Measurements from ENCODE around the gene SIDT1.

Gene SIDT1

DNA sequence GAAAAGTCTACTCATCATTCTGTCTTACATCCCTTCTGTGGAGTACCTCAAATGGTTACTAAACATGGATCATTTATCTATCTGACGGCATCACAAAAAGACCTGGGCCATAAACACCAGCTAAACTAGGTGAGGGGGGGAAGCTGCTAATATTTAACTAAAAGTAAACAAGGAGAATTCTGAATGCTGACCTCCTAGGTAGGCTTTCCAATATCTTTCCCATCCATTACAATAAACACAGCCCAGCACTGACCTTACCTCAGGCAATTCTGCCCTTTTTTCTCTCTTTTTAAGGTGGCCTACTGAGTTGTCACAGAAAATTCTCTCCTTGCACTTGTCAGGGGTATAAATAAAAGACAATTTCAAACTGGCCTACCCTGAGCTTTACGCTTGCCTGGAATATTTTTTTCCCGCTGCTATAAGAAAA is 131.0 kb downstream of the SIDT1 start:
- Histone ChIP-seq H3K27ac (ENCODE audit: low read length) (no peak overlapping the region), H3K4me2 (ENCODE audit: low read length) (no peak overlapping the region), H3K79me2 (ENCODE audit: low read length) (no peaks in the 10 kb centered on the region), H3K9me3 (ENCODE audit: insufficient read depth, low read length) (no peaks in the 10 kb centered on the region), H3K36me3 (replicated peaks; ENCODE audit: low read depth, low read length) (peaks cover 6% of the 10 kb centered on the region), H4K20me1 (ENCODE audit: insufficient read depth, low read length) (no peaks in the 10 kb centered on the region), H3K4me3 (ENCODE audit: low read length) (no peak overlapping the region), H3K4me1 (ENCODE audit: low read length) (no peaks in the 10 kb centered on the region), H2AFZ (ENCODE audit: low read depth, low read length) (no peak overlapping the region), H3K9ac (ENCODE audit: low read length) (no peak overlapping the region), H3K27me3 (ENCODE audit: low read depth, low read length) (no peaks in the 10 kb centered on the region)
- no peak for TF ChIP-seq EZH2phosphoT487 (IDR thresholded peaks at IDR 0.05; ENCODE audit: low read depth)
- TF ChIP-seq, protein P1, sequence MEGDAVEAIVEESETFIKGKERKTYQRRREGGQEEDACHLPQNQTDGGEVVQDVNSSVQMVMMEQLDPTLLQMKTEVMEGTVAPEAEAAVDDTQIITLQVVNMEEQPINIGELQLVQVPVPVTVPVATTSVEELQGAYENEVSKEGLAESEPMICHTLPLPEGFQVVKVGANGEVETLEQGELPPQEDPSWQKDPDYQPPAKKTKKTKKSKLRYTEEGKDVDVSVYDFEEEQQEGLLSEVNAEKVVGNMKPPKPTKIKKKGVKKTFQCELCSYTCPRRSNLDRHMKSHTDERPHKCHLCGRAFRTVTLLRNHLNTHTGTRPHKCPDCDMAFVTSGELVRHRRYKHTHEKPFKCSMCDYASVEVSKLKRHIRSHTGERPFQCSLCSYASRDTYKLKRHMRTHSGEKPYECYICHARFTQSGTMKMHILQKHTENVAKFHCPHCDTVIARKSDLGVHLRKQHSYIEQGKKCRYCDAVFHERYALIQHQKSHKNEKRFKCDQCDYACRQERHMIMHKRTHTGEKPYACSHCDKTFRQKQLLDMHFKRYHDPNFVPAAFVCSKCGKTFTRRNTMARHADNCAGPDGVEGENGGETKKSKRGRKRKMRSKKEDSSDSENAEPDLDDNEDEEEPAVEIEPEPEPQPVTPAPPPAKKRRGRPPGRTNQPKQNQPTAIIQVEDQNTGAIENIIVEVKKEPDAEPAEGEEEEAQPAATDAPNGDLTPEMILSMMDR (IDR thresholded peaks at IDR 0.05; ENCODE audit: low read depth, low read length) = no peak

DNA sequence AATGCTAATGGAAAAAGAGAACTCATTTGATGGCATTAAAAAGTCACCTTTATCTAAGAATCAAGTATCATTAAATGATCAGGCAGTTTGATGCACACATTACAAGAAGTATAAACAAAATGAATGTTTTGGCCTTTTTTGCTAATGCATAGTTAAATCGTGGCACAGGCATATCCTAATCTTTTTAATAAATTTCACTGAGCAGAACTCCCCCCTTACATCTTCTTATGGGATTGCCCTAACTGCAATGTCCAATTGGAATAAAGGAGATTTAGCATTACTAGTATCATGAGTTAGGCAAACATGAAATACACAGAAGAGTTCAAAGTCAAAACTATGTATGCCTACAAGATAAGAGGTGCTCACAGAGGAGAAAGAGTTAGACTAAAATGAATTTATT is 131.4 kb downstream of the SIDT1 start:
- Histone ChIP-seq H3K36me3 (replicated peaks; ENCODE audit: low read depth, low read length) (peaks cover 6% of the 10 kb centered on the region), H3K9ac (ENCODE audit: low read length) (no peak overlapping the region), H3K27ac (ENCODE audit: low read length) (no peak overlapping the region), H3K4me2 (ENCODE audit: low read length) (no peak overlapping the region), H3K79me2 (ENCODE audit: low read length) (no peaks in the 10 kb centered on the region), H3K4me3 (ENCODE audit: low read length) (no peak overlapping the region), H3K4me1 (ENCODE audit: low read length) (no peaks in the 10 kb centered on the region), H3K9me3 (ENCODE audit: insufficient read depth, low read length) (no peaks in the 10 kb centered on the region), H3K27me3 (ENCODE audit: low read depth, low read length) (no peaks in the 10 kb centered on the region), H4K20me1 (ENCODE audit: insufficient read depth, low read length) (no peaks in the 10 kb centered on the region), H2AFZ (ENCODE audit: low read depth, low read length) (no peak overlapping the region)
- TF ChIP-seq, protein P1 (IDR thresholded peaks at IDR 0.05; ENCODE audit: low read depth, low read length) = no peak
- TF ChIP-seq EZH2phosphoT487 (IDR thresholded peaks at IDR 0.05; ENCODE audit: low read depth) = no peak

DNA sequence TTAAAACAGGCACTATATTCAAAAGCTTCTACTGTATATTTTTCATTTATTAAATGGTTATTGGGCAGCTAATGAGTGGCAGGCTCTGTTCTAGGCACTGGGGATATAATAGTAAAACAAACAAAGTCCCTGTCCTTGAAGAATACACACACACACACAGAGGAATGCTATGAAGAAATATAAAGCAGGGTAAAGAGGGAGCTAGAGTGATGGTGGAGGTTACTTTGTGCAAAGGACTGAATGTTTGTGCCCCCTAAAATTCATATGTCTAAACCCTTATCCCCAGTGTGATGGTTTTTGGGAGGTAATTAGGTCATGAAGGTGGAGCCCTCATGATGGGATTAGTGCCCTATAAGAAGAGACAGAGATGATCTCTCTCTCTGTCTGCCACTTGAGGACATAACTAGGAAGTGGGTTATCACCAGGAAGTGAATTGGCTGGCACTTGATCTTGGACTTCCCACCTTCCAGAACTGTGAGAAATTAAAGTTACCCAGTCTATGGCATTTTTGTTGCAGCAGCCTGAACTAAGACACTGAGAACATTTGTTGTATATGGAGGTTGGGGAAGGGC is 132.3 kb downstream of the SIDT1 start:
- no peaks in the 10 kb centered on the region for H3K79me2 ChIP-seq (ENCODE audit: low read length)
- no peaks in the 10 kb centered on the region for H3K27me3 ChIP-seq (ENCODE audit: low read depth, low read length)
- no peak overlapping the region for H2AFZ ChIP-seq (ENCODE audit: low read depth, low read length)
- peaks cover 6% of the 10 kb centered on the region for H3K36me3 ChIP-seq (replicated peaks; ENCODE audit: low read depth, low read length)
- H3K4me2 ChIP-seq (ENCODE audit: low read length) = no peak overlapping the region
- no peaks in the 10 kb centered on the region for H3K4me1 ChIP-seq (ENCODE audit: low read length)
- no peaks in the 10 kb centered on the region for H3K9me3 ChIP-seq (ENCODE audit: insufficient read depth, low read length)
- no peak overlapping the region for H3K4me3 ChIP-seq (ENCODE audit: low read length)
- no peaks in the 10 kb centered on the region for H4K20me1 ChIP-seq (ENCODE audit: insufficient read depth, low read length)
- TF ChIP-seq, protein P1 (IDR thresholded peaks at IDR 0.05; ENCODE audit: low read depth, low read length) = no peak
- TF ChIP-seq EZH2phosphoT487 (IDR thresholded peaks at IDR 0.05; ENCODE audit: low read depth) = no peak
- no peak overlapping the region for H3K9ac ChIP-seq (ENCODE audit: low read length)
- no peak overlapping the region for H3K27ac ChIP-seq (ENCODE audit: low read length)

DNA sequence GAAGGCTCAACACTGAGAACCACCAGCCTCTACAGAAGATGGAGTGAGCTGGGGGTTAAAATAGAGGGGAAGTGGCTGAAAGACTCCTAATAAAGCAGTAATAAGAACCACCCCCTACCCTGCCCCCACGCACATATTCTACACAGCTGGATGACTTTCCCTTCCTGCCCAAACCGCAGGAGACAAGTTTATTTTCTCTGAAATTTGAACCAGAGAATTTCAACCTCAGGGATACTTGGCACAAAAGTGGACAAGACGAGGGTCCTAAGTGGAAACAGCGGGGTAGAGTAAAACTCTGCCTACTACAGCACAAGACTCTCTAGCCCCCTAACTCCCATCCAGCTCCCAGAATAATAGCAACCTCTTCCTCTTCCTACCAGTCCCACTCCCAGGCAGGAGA is 135.7 kb downstream of the SIDT1 start:
- no peaks in the 10 kb centered on the region for H3K36me3 ChIP-seq (replicated peaks; ENCODE audit: low read depth, low read length)
- no peaks in the 10 kb centered on the region for H3K27me3 ChIP-seq (ENCODE audit: low read depth, low read length)
- H3K4me3 ChIP-seq (ENCODE audit: low read length) = no peak overlapping the region
- H3K4me1 ChIP-seq (ENCODE audit: low read length) = no peaks in the 10 kb centered on the region
- H3K9me3 ChIP-seq (ENCODE audit: insufficient read depth, low read length) = no peaks in the 10 kb centered on the region
- no peaks in the 10 kb centered on the region for H3K79me2 ChIP-seq (ENCODE audit: low read length)
- TF ChIP-seq EZH2phosphoT487 (IDR thresholded peaks at IDR 0.05; ENCODE audit: low read depth) = no peak
- TF ChIP-seq, protein P1 (IDR thresholded peaks at IDR 0.05; ENCODE audit: low read depth, low read length) = no peak
- no peaks in the 10 kb centered on the region for H4K20me1 ChIP-seq (ENCODE audit: insufficient read depth, low read length)
- H2AFZ ChIP-seq (ENCODE audit: low read depth, low read length) = no peak overlapping the region
- H3K4me2 ChIP-seq (ENCODE audit: low read length) = no peak overlapping the region
- no peak overlapping the region for H3K9ac ChIP-seq (ENCODE audit: low read length)
- H3K27ac ChIP-seq (ENCODE audit: low read length) = no peak overlapping the region
